Uterus (tissue), 4 donors: ENCODE measurements around the gene SZT2. TPM values are rescaled to one million over a fixed set of nuclear protein-coding genes. Genes with fewer than 3 reads are reported as not detected.
"Not testable (repeated sequence)": the region's sequence is repeated elsewhere in the genome, so short reads cannot be mapped to it uniquely, and the experiment has no call there.

Experiments
- DNase-seq, 2 donors: peaks; one replicate each; pipeline ENCODE4 v3.0.0-alpha.2; 2019 to 2020
- H3K27ac ChIP-seq, 2 donors: fragments of 200-600 bp; sonication (generic); 1 replicate in 1 of 2; 2 replicates in 1 of 2; pipeline ENCODE4 v1.5.1; 2016 to 2018
- H3K27me3 ChIP-seq, 2 donors: fragments of 200-600 bp; sonication (generic); one replicate each; pipeline ENCODE4 v1.5.1; 2018 to 2019; ENCODE audit warnings: control low read depth in 1 of 2
- H3K36me3 ChIP-seq, 2 donors: fragments of 200-600 bp; sonication (generic); one replicate each; pipeline ENCODE4 v1.5.1; 2019; ENCODE audit warnings: control low read depth in 1 of 2
- H3K4me1 ChIP-seq, 2 donors: fragments of 200-600 bp; sonication (generic); one replicate each; pipeline ENCODE4 v1.5.1; 2018 to 2019; ENCODE audit warnings: control low read depth in 1 of 2
- H3K4me3 ChIP-seq, 2 donors: fragments of 200-600 bp; sonication (generic); 1 replicate in 1 of 2; 2 replicates in 1 of 2; pipeline ENCODE4 v1.5.1; 2018 to 2019; ENCODE audit warnings: mild to moderate bottlenecking in 1 of 2
- H3K9me3 ChIP-seq, 2 donors: fragments of 200-600 bp; sonication (generic); one replicate each; pipeline ENCODE4 v1.5.1; 2019; ENCODE audit warnings: control low read depth in 1 of 2
- CTCF ChIP-seq, 4 experiments: fragments of 200-600 bp in 2 of 4; fragments of 450-650 bp in 2 of 4; sonication (generic) in 2 of 4; IDR thresholded peaks; one replicate each; pipeline ENCODE4 v1.5.1; 2016 to 2019; ENCODE audit warnings: antibody characterized with exemption in 4 of 4, mild to moderate bottlenecking in 2 of 4, moderate library complexity in 1 of 4
- POLR2A ChIP-seq, 2 donors: fragments of 450-650 bp; IDR thresholded peaks; one replicate each; pipeline ENCODE4 v1.6.1; 2016; ENCODE audit warnings: antibody characterized with exemption in 2 of 2, mild to moderate bottlenecking in 1 of 2, moderate library complexity in 1 of 2
- intact Hi-C: fragments of 100-400 bp; cut with DNase I; formaldehyde crosslinking; loops from one replicate; pipeline ENCODE4 v1.15.1; 2023; ENCODE audit warnings: low total_unique reads
- total RNA-seq, 4 donors: library from RNA; depleted of rRNA in 3 of 4; stranded (reverse); fragments of >200 nt in 3 of 4; gene quantifications; one replicate each; pipeline versions ENCODE4 v1.1.0 to v1.2.4, GENCODE V29; 2014 to 2023
- donor health status: DM: yes; HTN: yes; CAD: no.

SZT2 gene
- total RNA-seq, 4 donors from 2014 or later = 15.6 to 128 (median 31.0) TPM

- Histone ChIP-seq H3K9me3 (no peaks in the 10 kb centered on the region), H3K27ac (no peak overlapping the region), H3K36me3 (no peaks in the 10 kb centered on the region), H3K4me3 (no peak overlapping the region), H3K4me1 (no peaks in the 10 kb centered on the region), H3K27me3 (no peaks in the 10 kb centered on the region)
- intact Hi-C loops = no loop called here
- no peak for TF ChIP-seq POLR2A (IDR thresholded peaks at IDR 0.05)
- no peak for TF ChIP-seq CTCF (IDR thresholded peaks at IDR 0.05)
- DNase-seq = no peak
Measured at GRCh38 chr1:43402089-43402865, 12.6 kb downstream of the SZT2 start.

- TF ChIP-seq CTCF (IDR thresholded peaks at IDR 0.05) = no peak
- TF ChIP-seq POLR2A (IDR thresholded peaks at IDR 0.05) = no peak
- intact Hi-C loops = no loop called here
- no peak overlapping the region for H3K4me3 ChIP-seq
- no peaks in the 10 kb centered on the region for H3K27me3 ChIP-seq
- DNase-seq = no peak
- no peak overlapping the region for H3K27ac ChIP-seq
- H3K9me3 ChIP-seq = no peaks in the 10 kb centered on the region
- H3K36me3 ChIP-seq = no peaks in the 10 kb centered on the region
- H3K4me1 ChIP-seq = no peaks in the 10 kb centered on the region
Measured at GRCh38 chr1:43404353-43404752, 14.7 kb downstream of the SZT2 start.

- Histone ChIP-seq H3K4me1 (no peaks in the 10 kb centered on the region), H3K27ac (no peak overlapping the region), H3K27me3 (no peaks in the 10 kb centered on the region), H3K36me3 (no peaks in the 10 kb centered on the region), H3K4me3 (no peak overlapping the region), H3K9me3 (no peaks in the 10 kb centered on the region)
- no peak for DNase-seq
- intact Hi-C loops = no loop called here
- TF ChIP-seq POLR2A (IDR thresholded peaks at IDR 0.05) (no peak), CTCF (IDR thresholded peaks at IDR 0.05) (no peak)
Measured at GRCh38 chr1:43405219-43405875, 15.6 kb downstream of the SZT2 start.

- intact Hi-C loops = no loop called here
- no peaks in the 10 kb centered on the region for H3K36me3 ChIP-seq
- TF ChIP-seq POLR2A (IDR thresholded peaks at IDR 0.05) (no peak), CTCF (IDR thresholded peaks at IDR 0.05) (no peak)
- no peak overlapping the region for H3K4me3 ChIP-seq
- no peak for DNase-seq
- H3K27me3 ChIP-seq = no peaks in the 10 kb centered on the region
- H3K4me1 ChIP-seq = no peaks in the 10 kb centered on the region
- H3K9me3 ChIP-seq = no peaks in the 10 kb centered on the region
- H3K27ac ChIP-seq = no peak overlapping the region
Measured at GRCh38 chr1:43405876-43406234, 16.2 kb downstream of the SZT2 start.

- Histone ChIP-seq H3K4me3 (no peak overlapping the region), H3K27ac (no peak overlapping the region), H3K27me3 (no peaks in the 10 kb centered on the region), H3K9me3 (no peaks in the 10 kb centered on the region), H3K36me3 (no peaks in the 10 kb centered on the region), H3K4me1 (no peaks in the 10 kb centered on the region)
- intact Hi-C loops = loop anchor here (10.0 kb wide), 1 partner anchor 186 kb away; no protein-coding TSS in a partner anchor
- no peak for DNase-seq
- TF ChIP-seq POLR2A (IDR thresholded peaks at IDR 0.05) = no peak
- no peak for TF ChIP-seq CTCF (IDR thresholded peaks at IDR 0.05)
Measured at GRCh38 chr1:43410571-43410970, 20.9 kb downstream of the SZT2 start.

- intact Hi-C loops = loop anchor here (10.0 kb wide), 1 partner anchor 189 kb away; no protein-coding TSS in a partner anchor
- not testable (repeated sequence) for H3K9me3 ChIP-seq, H3K36me3 ChIP-seq, DNase-seq, H3K27me3 ChIP-seq, H3K27ac ChIP-seq, H3K4me1 ChIP-seq, H3K4me3 ChIP-seq
Measured at GRCh38 chr1:43413426-43413825, 23.7 kb downstream of the SZT2 start.
